Coronary artery (tissue), 2 donors: ENCODE results near the gene DMKN.

Experiments
- DNase-seq: peaks from one replicate; pipeline ENCODE4 v3.0.0-alpha.2; 2017; ENCODE audit warnings: low spot score
- H3K27ac ChIP-seq, 2 donors: fragments of 200-600 bp; sonication (generic); one replicate each; pipeline ENCODE4 v1.5.1; 2016 to 2019
- H3K4me3 ChIP-seq: fragments of 200-600 bp; sonication (generic); 2 replicates; pipeline ENCODE4 v1.5.1; 2016; ENCODE audit warnings: mild to moderate bottlenecking, moderate library complexity
- CTCF ChIP-seq: fragments of 200-600 bp; sonication (generic); IDR thresholded peaks from one replicate; pipeline ENCODE4 v1.5.1; 2019; ENCODE audit warnings: antibody characterized with exemption

DMKN gene

GRCh38 chr19:35531291-35531690 lies 17.8 kb upstream of the DMKN start:
- DNase-seq, result no peak
- Histone ChIP-seq H3K27ac (no peak overlapping the region), H3K4me3 (no peak overlapping the region)
- TF ChIP-seq CTCF, result no peak

DNA sequence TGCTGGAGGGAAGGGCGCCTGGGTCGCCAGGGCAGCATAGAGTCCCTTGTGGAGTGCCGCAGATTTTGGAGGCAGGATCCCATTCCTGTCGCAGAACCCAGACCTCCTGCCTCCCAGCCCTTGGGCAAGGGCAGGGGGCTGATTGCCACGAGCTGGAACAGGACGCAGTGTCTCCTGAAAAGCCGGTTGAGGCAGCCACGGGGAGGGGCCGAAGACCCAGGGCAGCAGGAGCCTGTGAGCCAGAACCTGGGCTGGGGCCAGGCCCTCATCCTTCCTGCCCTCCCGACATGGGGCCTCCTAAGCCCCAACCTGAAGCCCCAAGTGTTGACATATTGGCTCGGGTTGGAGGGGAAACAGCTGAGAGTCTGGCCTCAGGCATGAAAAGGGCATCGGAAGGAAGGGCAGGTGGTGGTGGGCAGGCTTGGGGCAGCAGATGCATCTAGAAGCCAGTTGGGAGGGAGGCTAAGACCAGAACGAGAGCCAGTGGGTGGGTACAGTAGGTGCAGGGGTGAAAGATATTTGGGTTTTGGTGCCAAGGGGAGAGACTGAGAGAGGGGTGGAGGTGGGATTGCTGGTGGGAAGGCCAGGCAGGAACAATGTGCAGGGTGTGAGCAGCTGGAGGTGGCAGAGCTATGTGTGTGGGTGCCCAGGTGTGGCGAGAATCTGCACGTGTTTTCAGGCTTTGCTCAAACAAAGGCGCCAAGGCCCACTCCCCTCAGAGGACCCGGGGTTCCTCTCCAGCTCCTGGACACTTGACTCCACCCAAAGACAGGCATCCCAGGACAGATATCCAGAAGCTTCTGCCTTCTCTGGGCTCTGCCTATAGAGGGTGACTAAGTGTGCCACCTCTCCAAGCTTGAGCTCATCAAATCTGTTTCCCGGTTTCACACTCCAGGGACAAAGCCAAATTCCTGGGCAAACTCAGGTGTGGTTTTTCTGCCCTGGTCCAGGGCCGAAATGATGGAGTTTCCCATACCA lies 16.1 kb upstream of the DMKN start:
- no peak overlapping the region for H3K27ac ChIP-seq

GRCh38 chr19:35528218-35529038 lies 15.0 kb upstream of the DMKN start, which contains the start of gene SBSN:
TSS of gene SBSN (minus strand) at chr19:35528311. CDS start at chr19:35528281, 30 bp downstream.
- no peak within 1 kb of the TSS for H3K27ac ChIP-seq
- TF ChIP-seq CTCF, result no peak
- H3K4me3 ChIP-seq, result no peak within 1 kb of the TSS
- no peak for DNase-seq

More for the DNA sequence above, 16.1 kb upstream of the DMKN start:
- TF ChIP-seq CTCF, result no peak
- H3K4me3 ChIP-seq, result no peak overlapping the region
- DNase-seq, result no peak

- no peak overlapping the region for H3K4me3 ChIP-seq
- TF ChIP-seq CTCF, result no peak
- no peak for DNase-seq
- no peak overlapping the region for H3K27ac ChIP-seq
Observed at GRCh38 chr19:35525873-35526272, 12.4 kb upstream of the DMKN start.

DNA sequence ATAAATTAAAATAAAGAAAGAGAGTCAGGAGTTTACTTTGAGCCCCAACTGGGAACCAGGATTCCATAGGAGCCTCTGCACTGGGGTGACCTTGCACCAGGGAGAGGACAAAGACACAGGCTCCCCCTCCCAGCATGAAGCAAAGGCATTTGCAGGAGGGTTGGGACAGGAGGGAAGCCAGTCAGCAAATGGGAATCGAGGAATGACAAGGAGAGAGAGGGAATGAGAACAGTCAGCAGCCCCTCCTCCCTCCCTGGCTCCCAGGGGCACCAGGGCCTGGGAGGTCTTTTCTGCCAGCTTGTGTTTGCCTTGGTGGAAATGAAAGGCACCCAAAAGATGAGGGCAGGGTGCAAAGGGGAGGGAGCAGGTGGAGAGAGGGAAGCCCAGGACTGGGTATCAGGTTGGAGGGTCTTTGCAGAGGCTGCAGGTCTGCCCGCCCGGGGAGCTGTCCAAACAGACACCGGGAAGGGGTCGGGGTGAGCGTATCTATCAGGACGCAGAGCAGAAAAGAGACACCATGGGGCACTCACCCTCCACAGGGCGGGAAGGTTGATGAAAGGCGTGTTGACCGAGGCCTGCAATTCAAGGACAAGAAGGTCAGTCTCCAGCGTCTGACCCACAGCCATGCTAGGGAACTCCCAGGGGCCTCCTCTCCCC lies 10.9 kb upstream of the DMKN start:
- Histone ChIP-seq H3K4me3 (no peak overlapping the region), H3K27ac (no peak overlapping the region)
- DNase-seq, result no peak
- TF ChIP-seq CTCF, result no peak

DNA sequence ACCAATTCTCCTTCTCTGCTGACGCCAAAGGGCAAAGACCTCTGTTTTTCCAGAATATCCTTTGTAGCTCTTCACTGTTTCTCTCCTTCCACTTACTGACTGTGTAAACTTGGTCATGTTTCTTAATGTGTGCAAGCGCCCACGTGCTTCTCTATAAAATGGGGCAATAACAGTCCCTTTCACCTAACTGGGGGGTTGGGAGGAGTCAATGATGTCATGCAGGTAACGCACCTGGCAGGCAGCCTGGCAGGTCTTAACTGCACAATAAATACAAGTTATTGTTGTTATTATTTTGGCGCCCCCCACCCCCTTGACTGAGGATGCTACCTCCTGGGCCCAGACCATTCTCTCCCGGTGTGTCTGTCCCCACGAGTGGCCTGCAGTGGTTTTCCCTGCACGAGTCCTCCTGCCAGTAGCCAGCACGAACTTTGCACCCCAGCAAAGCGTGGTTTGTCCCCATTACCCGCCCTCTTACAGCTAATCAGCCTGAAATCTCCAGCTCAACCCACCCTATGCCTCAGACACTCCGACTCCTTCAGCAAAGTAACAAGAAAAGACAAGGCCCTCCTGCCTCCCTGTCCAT lies 9.4 kb upstream of the DMKN start:
- no peak for DNase-seq
- Histone ChIP-seq H3K27ac (no peak overlapping the region), H3K4me3 (no peak overlapping the region)
- no peak for TF ChIP-seq CTCF
